ENCODE data around the gene RGS6. TPM values are rescaled to one million over a fixed set of nuclear protein-coding genes. Genes with fewer than 3 reads are reported as not detected.

RGS6 gene
- total and polyA plus RNA-seq, 2 of the 4 experiments (the other 2 are of a cell fraction) = not detected

- dilution Hi-C loops (cut with HindIII; ENCODE audit: low sequenced_read_pairs, unreplicated experiment) = no loop called here
- no peak overlapping the region for H2BK20ac ChIP-seq (ENCODE audit: low read depth, low read length)
Observed at GRCh38 chr14:72126091-72126490, 193.9 kb downstream of the RGS6 start.

More at GRCh38 chr14:72126091-72126490, 193.9 kb downstream of the RGS6 start:
- intact Hi-C loops (cut with micrococcal nuclease) (no loop called here), in situ Hi-C loops (cut with MboI; ENCODE audit: low sequenced_read_pairs) (no loop called here)
- H2AK5ac ChIP-seq (ENCODE audit: low read depth, low read length) = no peak overlapping the region
- H3K9me3 ChIP-seq (ENCODE audit: control insufficient read depth, insufficient read depth, low read length) = no peaks in the 10 kb centered on the region
- no peak for DNase-seq
- H3K4ac ChIP-seq (ENCODE audit: low read depth, low read length) = no peak overlapping the region
- no peak overlapping the region for H3K14ac ChIP-seq (replicated peaks; ENCODE audit: low read depth, low read length)
- H2BK5ac ChIP-seq (ENCODE audit: low read depth, low read length, poor library complexity, severe bottlenecking) = no peak overlapping the region
- no peaks in the 10 kb centered on the region for H3K79me1 ChIP-seq (ENCODE audit: low read depth in 1 of 2, low read length in 2 of 2)
- ChIA-PET POLR2A (ENCODE audit: unreplicated experiment) (interaction anchor here (0.6 kb wide), 1 partner anchor 66 kb away, joined by 3 read pairs; no protein-coding TSS in a partner anchor), CTCF (no interaction called here)
- no peaks in the 10 kb centered on the region for H3K9me1 ChIP-seq (ENCODE audit: insufficient read depth, low read length)
- no CpG with 5 or more reads among the region's 1 CpG for WGBS, 2 experiments (ENCODE audit: extremely low coverage in 2 of 2, insufficient read length in 1 of 2)
- no peak overlapping the region for H4K8ac ChIP-seq (ENCODE audit: low read depth in 2 of 2, low read length in 2 of 2)
- no peak overlapping the region for H2AFZ ChIP-seq (replicated peaks; ENCODE audit: low read length, poor library complexity)
- H3K36me3 ChIP-seq (ENCODE audit: control insufficient read depth, insufficient read depth, low read length) = no peaks in the 10 kb centered on the region
- H3K9ac ChIP-seq (ENCODE audit: low read depth, low read length) = no peak overlapping the region
- H4K20me1 ChIP-seq (ENCODE audit: insufficient read depth, low read length) = no peaks in the 10 kb centered on the region
- no peak overlapping the region for H2AK9ac ChIP-seq (replicated peaks; ENCODE audit: low read depth, low read length, poor library complexity)
- no peak overlapping the region for H3K23ac ChIP-seq (ENCODE audit: low read depth, low read length)
- no peak overlapping the region for H3K56ac ChIP-seq (ENCODE audit: extremely low read depth, insufficient read depth, low read length)
- no TSS peak for BruUV-seq (replicated peaks)
- no peaks in the 10 kb centered on the region for H3K4me1 ChIP-seq (ENCODE audit: control insufficient read depth, insufficient read depth, low read length)
- no peak overlapping the region for H3K4me2 ChIP-seq (ENCODE audit: low read depth, low read length)
- no peak overlapping the region for H4K5ac ChIP-seq (ENCODE audit: low read depth, low read length)
- H3K18ac ChIP-seq (ENCODE audit: low read depth, low read length) = no peak overlapping the region
- H4K91ac ChIP-seq (ENCODE audit: insufficient read depth, low read depth, low read length) = no peak overlapping the region
- H2BK15ac ChIP-seq (ENCODE audit: low read depth, low read length) = no peak overlapping the region
- no peaks in the 10 kb centered on the region for H3K27me3 ChIP-seq (ENCODE audit: control insufficient read depth, insufficient read depth, low read length)
- no peak overlapping the region for H3K27ac ChIP-seq (ENCODE audit: insufficient read depth, low read length)
- H2BK120ac ChIP-seq (ENCODE audit: low read depth, low read length) = no peak overlapping the region
- no peak for ATAC-seq (ENCODE audit: low read depth)
- no peak overlapping the region for H3K4me3 ChIP-seq (ENCODE audit: insufficient read depth, low read depth, low read length)
- TF ChIP-seq ELK1 (IDR thresholded peaks at IDR 0.05; ENCODE audit: borderline replicate concordance, low read depth, low read length) (no peak), MAFK (IDR thresholded peaks at IDR 0.05; ENCODE audit: low read depth, low read length) (no peak), CHD1 (IDR thresholded peaks at IDR 0.05; ENCODE audit: low read depth, low read length) (no peak), MXI1 (IDR thresholded peaks at IDR 0.05; ENCODE audit: borderline replicate concordance, low read depth, low read length) (no peak), SMC3 (IDR thresholded peaks at IDR 0.05; ENCODE audit: low read depth, low read length) (no peak), MAZ (IDR thresholded peaks at IDR 0.05; ENCODE audit: borderline replicate concordance, low read depth, low read length) (no peak), CTCF (conservative IDR thresholded peaks at IDR 0.05; ENCODE audit: low read depth, low read length) (no peak)
